GM12878 (cell line): ENCODE measurements around the gene TMEM181. TPM values are rescaled to one million over a fixed set of nuclear protein-coding genes. Genes with fewer than 3 reads are reported as not detected.

Source experiments
- ATAC-seq: fragments of 200-7000 bp; cut with Tn5 transposase; 3 replicates; pipeline ENCODE4 v1.9.1; 2020; ENCODE audit warnings: mild to moderate bottlenecking, moderate library complexity
- BruUV-seq: library from RNA; stranded (reverse); fragments of 400-500 nt; replicated peaks from 2 replicates; lab custom pipeline; 2021; lab: Mats Ljungman, UMichigan
- CTCF ChIA-PET: fragments of 300-600 bp; sonication (Branson Sonifier 250); formaldehyde crosslinking; extraction: SDS; loops from one replicate; lab custom pipeline; 2021; ENCODE audit warnings: inconsistent platforms; lab: Yijun Ruan, JAX
- POLR2A ChIA-PET: fragments of 350-600 bp; formaldehyde crosslinking; extraction: SDS; loops from one replicate; lab custom pipeline; 2021; ENCODE audit warnings: inconsistent platforms; lab: Charles Lee
- RAD21 ChIA-PET: fragments of 300-600 bp; sonication (Branson Sonifier 250); formaldehyde crosslinking; loops from one replicate; lab custom pipeline; 2023; ENCODE audit warnings: antibody characterized with exemption; ENCODE audit not compliant: unreplicated experiment; lab: Charles Lee
- SMC1A ChIA-PET: fragments of 300-600 bp; sonication (Branson Sonifier 250); formaldehyde crosslinking; loops from one replicate; lab custom pipeline; 2023; ENCODE audit not compliant: unreplicated experiment, uncharacterized antibody; lab: Charles Lee
- DNase-seq: peaks from one replicate; pipeline ENCODE4 v3.0.0-alpha.2; 2011; ENCODE audit warnings: low read depth, low spot score
- FAIRE-seq: peaks from 3 replicates; lab custom pipeline; 2011; peaks lifted over from hg19 to GRCh38; lab: Jason Lieb, UNC
- H2AFZ ChIP-seq: 2 replicates; pipeline ENCODE4 v1.6.0; 2011; ENCODE audit warnings: low read depth, low read length, control low read depth; ENCODE audit not compliant: control insufficient read depth
- H3K27ac ChIP-seq: 2 replicates; pipeline ENCODE4 v1.5.1; 2011; ENCODE audit warnings: control low read depth; ENCODE audit not compliant: control insufficient read depth, insufficient read depth
- H3K27me3 ChIP-seq, 2 experiments: replicated peaks in 1 of 2; 2 replicates each; pipeline versions ENCODE4 v1.6.0 to v1.6.1; 2011; ENCODE audit warnings: low read length in 1 of 2; ENCODE audit not compliant: control insufficient read depth in 2 of 2, insufficient read depth in 2 of 2
- H3K36me3 ChIP-seq, 2 experiments: 2 replicates each; pipeline ENCODE4 v1.5.1; 2011; ENCODE audit warnings: low read length in 1 of 2; ENCODE audit not compliant: control insufficient read depth in 2 of 2, insufficient read depth in 2 of 2
- H3K4me1 ChIP-seq: 2 replicates; pipeline ENCODE4 v1.6.1; 2011; ENCODE audit warnings: mild to moderate bottlenecking, low read length, moderate library complexity, mixed read lengths; ENCODE audit not compliant: control insufficient read depth, insufficient read depth
- H3K4me2 ChIP-seq: 2 replicates; pipeline ENCODE4 v1.6.0; 2011; ENCODE audit warnings: control low read depth; ENCODE audit not compliant: control insufficient read depth, insufficient read depth
- H3K4me3 ChIP-seq: fragments of 200-600 bp; sonication (generic); 2 replicates; pipeline ENCODE4 v1.5.1; 2016
- H3K79me2 ChIP-seq: 2 replicates; pipeline ENCODE4 v1.6.0; 2011; ENCODE audit warnings: low read length; ENCODE audit not compliant: control insufficient read depth, insufficient read depth
- H3K9ac ChIP-seq: 2 replicates; pipeline ENCODE4 v1.8.0; 2011; ENCODE audit warnings: low read length, control low read depth, mixed read lengths; ENCODE audit not compliant: control insufficient read depth, insufficient read depth
- H3K9me3 ChIP-seq: replicated peaks from 3 replicates; pipeline ENCODE4 v1.5.1; 2011; ENCODE audit warnings: mild to moderate bottlenecking, low read length; ENCODE audit not compliant: control insufficient read depth, insufficient read depth
- H4K20me1 ChIP-seq: 2 replicates; pipeline ENCODE4 v1.6.0; 2011; ENCODE audit not compliant: control insufficient read depth, insufficient read depth
- CHD2 ChIP-seq: IDR thresholded peaks from 2 replicates; pipeline ENCODE4 v1.6.1; 2011; ENCODE audit warnings: low read depth, low read length, improper control_type of control experiment, borderline replicate concordance
- MLLT1 ChIP-seq: fragments of 450-650 bp; IDR thresholded peaks from 2 replicates; pipeline ENCODE4 v1.6.1; 2016; ENCODE audit warnings: mild to moderate bottlenecking
- NFYB ChIP-seq: IDR thresholded peaks from 2 replicates; pipeline ENCODE4 v1.6.1; 2011; ENCODE audit warnings: low read depth, mild to moderate bottlenecking, low read length, improper control_type of control experiment, moderate library complexity; ENCODE audit not compliant: insufficient read depth
- RAD21 ChIP-seq: IDR thresholded peaks from 2 replicates; pipeline ENCODE4 v1.6.1; 2011; ENCODE audit warnings: mild to moderate bottlenecking, low read depth, low read length, moderate library complexity; ENCODE audit not compliant: insufficient read depth
- SKIL ChIP-seq: fragments of 450-650 bp; IDR thresholded peaks from 2 replicates; pipeline ENCODE4 v1.6.1; 2017; ENCODE audit warnings: mild to moderate bottlenecking, low read depth, inconsistent platforms; ENCODE audit not compliant: poor library complexity, severe bottlenecking
- SMARCA5 ChIP-seq: fragments of 450-650 bp; IDR thresholded peaks from 2 replicates; pipeline ENCODE4 v1.6.1; 2017; ENCODE audit warnings: mild to moderate bottlenecking
- WGBS: methylation state at CpG from one replicate; pipeline ENCODE4 v1.1.6; 2016; ENCODE audit warnings: low lambda C conversion rate; ENCODE audit not compliant: insufficient replicate concordance, insufficient coverage; ENCODE audit errors: missing lambda C conversion rate; 5-methylcytosine and 5-hydroxymethylcytosine counted together
- in situ Hi-C: fragments of 300-500 bp; cut with MboI; formaldehyde crosslinking; loops from 9 replicates; pipeline ENCODE4 v1.14.3; 2018; ENCODE audit warnings: mixed read lengths
- intact Hi-C: fragments of 100-400 bp; cut with micrococcal nuclease; formaldehyde crosslinking; loops from one replicate; pipeline ENCODE4 v1.14.2; 2022; ENCODE audit not compliant: unreplicated experiment
- polyA plus RNA-seq, 11 experiments: library from polyadenylated mRNA; depleted of rRNA in 4 of 11; unstranded in 6 of 11; stranded (reverse) in 5 of 11; fragments of >200 nt; fragmentation: Nextera tagmentation in 4 of 11; fragmentation: Illumina TruSeq in 1 of 11; extraction: Ambion mirVana in 4 of 11; extraction: Trizol in 1 of 11; gene quantifications; 1 replicate in 1 of 11; 2 replicates in 10 of 11; pipeline versions ENCODE4 v1.2.1 to v1.2.3, GENCODE V29; 2011 to 2016; ENCODE audit warnings: inconsistent platforms in 2 of 11, missing spikeins in 2 of 11, low read depth in 1 of 11
- total RNA-seq, 4 experiments: library from RNA; depleted of rRNA in 3 of 4; stranded (reverse); fragments of >200 nt in 3 of 4; fragmentation: Illumina TruSeq in 1 of 4; extraction: Trizol in 1 of 4; gene quantifications; 2 replicates each; pipeline versions ENCODE4 v1.2.1 to v1.2.3, GENCODE V29; 2013 to 2021

Gene TMEM181
- total and polyA plus RNA-seq, 10 of the 15 experiments (the other 5 are each of a cell fraction or from before 2014, with no cell fraction given), result 1.5 to 7.9 (median 5.2) TPM

- CTCF ChIA-PET, result interaction anchor here (1.2 to 1.6 kb wide), 2 partner anchors 78 to 383 kb away, joined by 3 to 5 read pairs; no protein-coding TSS in a partner anchor
- Histone ChIP-seq H3K79me2 (no peaks in the 10 kb centered on the region), H3K27ac (no peak overlapping the region), H3K9me3 (no peaks in the 10 kb centered on the region), H4K20me1 (no peaks in the 10 kb centered on the region), H3K4me3 (no peak overlapping the region), H3K4me2 (no peak overlapping the region), H2AFZ (no peak overlapping the region), H3K36me3 (peaks cover 7 to 12% of the 10 kb centered on the region in 2 experiments), H3K27me3 (no peaks in the 10 kb centered on the region), H3K4me1 (no peaks in the 10 kb centered on the region), H3K9ac (no peak overlapping the region)
- no peak for DNase-seq
- SMC1A ChIA-PET, result interaction anchor here (1.2 kb wide), 1 partner anchor 9 kb away, joined by 4 read pairs; no protein-coding TSS in a partner anchor
- in situ Hi-C loops (no loop called here), intact Hi-C loops (no loop called here)
- POLR2A ChIA-PET, result no interaction called here
- BruUV-seq, result no TSS peak
- ATAC-seq, result no peak
- 76% methylated on average over 6 of the region's 6 CpGs for WGBS
- TF ChIP-seq SMARCA5 (no peak), RAD21 (no peak), NFYB (no peak), CHD2 (no peak), MLLT1 (no peak), SKIL (no peak)
- RAD21 ChIA-PET, result interaction anchor here (1.3 to 1.9 kb wide), 2 partner anchors 376 to 383 kb away, joined by 3 to 7 read pairs; no protein-coding TSS in a partner anchor
- no peak for FAIRE-seq
These were observed 37.0 kb downstream of the TMEM181 start for GRCh38 chr6:158596861-158597260.
